ENCODE measurements around the gene IL12A.

Gene IL12A

GRCh38 chr3:160027541-160028195 lies 39.0 kb downstream of the IL12A start:
- no peak overlapping the region for H3K27ac ChIP-seq
- no peak overlapping the region for H3K4me3 ChIP-seq
- no peak for TF ChIP-seq CTCF (IDR thresholded peaks at IDR 0.05)
- DNase-seq (ENCODE audit: low spot score): no peak

GRCh38 chr3:160035757-160036156 lies 47.1 kb downstream of the IL12A start:
- no peak for DNase-seq (ENCODE audit: low spot score)
- TF ChIP-seq CTCF (IDR thresholded peaks at IDR 0.05): no peak
- no peak overlapping the region for H3K27ac ChIP-seq
- H3K4me3 ChIP-seq: no peak overlapping the region

DNA sequence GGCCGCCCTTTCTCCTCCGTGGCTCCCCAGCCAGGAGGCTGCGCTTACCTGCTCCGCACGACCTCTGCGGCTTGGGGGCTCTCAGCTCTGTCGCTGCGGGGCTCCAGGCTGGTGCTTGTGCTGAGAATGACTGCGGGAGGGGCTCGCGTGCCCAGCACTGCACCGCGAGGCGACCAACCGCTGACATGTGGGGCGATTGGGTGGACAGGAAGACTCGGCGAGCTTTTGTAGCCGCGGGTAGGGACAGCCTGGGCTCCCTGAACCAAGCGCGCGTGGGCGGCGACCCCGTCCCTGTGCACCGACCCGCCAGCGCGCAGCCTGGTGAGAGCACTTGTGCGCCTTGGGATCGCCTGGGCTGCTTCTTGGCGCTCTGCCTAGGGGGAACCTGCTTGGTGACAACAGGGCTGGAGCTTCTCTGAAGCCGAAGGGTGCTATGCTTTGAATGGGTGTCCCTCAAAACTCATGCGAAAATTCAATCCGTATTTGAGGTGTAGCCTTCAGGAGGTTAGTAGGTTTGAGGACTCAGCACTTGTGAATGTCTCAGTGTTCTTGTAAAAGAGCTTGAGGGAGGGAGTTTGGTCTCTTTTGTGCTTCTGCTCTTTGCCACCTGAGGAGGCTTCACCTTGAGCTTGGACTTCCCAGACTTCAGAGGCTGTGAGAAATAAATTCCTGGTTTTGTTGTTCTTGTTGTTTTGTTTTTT lies 50.4 kb downstream of the IL12A start:
- DNase-seq (ENCODE audit: low spot score): no peak
- peak overlapping the region; percentile 64 for H3K4me3 ChIP-seq
- no peak for TF ChIP-seq CTCF (IDR thresholded peaks at IDR 0.05)
- no peak overlapping the region for H3K27ac ChIP-seq

GRCh38 chr3:160040181-160040580 lies 51.5 kb downstream of the IL12A start:
- Histone ChIP-seq H3K27ac (no peak overlapping the region), H3K4me3 (no peak overlapping the region)
- no peak for TF ChIP-seq CTCF (IDR thresholded peaks at IDR 0.05)
- no peak for DNase-seq (ENCODE audit: low spot score)

GRCh38 chr3:160041465-160041864 lies 52.8 kb downstream of the IL12A start:
- Histone ChIP-seq H3K4me3 (no peak overlapping the region), H3K27ac (no peak overlapping the region)
- TF ChIP-seq CTCF (IDR thresholded peaks at IDR 0.05): no peak
- no peak for DNase-seq (ENCODE audit: low spot score)

- DNase-seq (ENCODE audit: low spot score): no peak
- Histone ChIP-seq H3K4me3 (no peak overlapping the region), H3K27ac (no peak overlapping the region)
- TF ChIP-seq CTCF (IDR thresholded peaks at IDR 0.05): no peak
Observed at GRCh38 chr3:160044121-160044520, 55.5 kb downstream of the IL12A start.
